GM23338 (cell line): Measurements from ENCODE around the gene CNIH3. TPM values are rescaled to one million over a fixed set of nuclear protein-coding genes. Genes with fewer than 3 reads are reported as not detected.
A peak's percentile ranks its signal among the peaks of the same experiment; 100 is the strongest.

Experiments used
- ATAC-seq: fragments of 200-7000 bp; cut with Tn5 transposase; 3 replicates; pipeline ENCODE4 v1.9.1; 2020
- DNase-seq: peaks from one replicate; pipeline ENCODE4 v3.0.0-alpha.2; 2015; ENCODE audit warnings: low spot score
- H2AFZ ChIP-seq: fragments of 200-600 bp; sonication (generic); 2 replicates; pipeline ENCODE4 v1.8.0; 2016; ENCODE audit warnings: antibody characterized with exemption, mild to moderate bottlenecking, moderate library complexity
- H3F3A ChIP-seq: fragments of 200-600 bp; sonication (generic); replicated peaks from 2 replicates; pipeline ENCODE4 v1.8.0; 2017; ENCODE audit warnings: antibody characterized with exemption, mixed run types, low read depth
- H3K27ac ChIP-seq: fragments of 200-600 bp; sonication (generic); 2 replicates; pipeline ENCODE4 v1.6.1; 2016; ENCODE audit warnings: low read depth
- H3K27me3 ChIP-seq: fragments of 200-600 bp; sonication (generic); 2 replicates; pipeline ENCODE4 v1.8.0; 2016; ENCODE audit warnings: mild to moderate bottlenecking, mixed run types, moderate library complexity; ENCODE audit not compliant: insufficient read depth
- H3K36me3 ChIP-seq: fragments of 200-600 bp; sonication (generic); 2 replicates; pipeline ENCODE4 v1.8.0; 2016; ENCODE audit warnings: mild to moderate bottlenecking; ENCODE audit not compliant: insufficient read depth
- H3K4me1 ChIP-seq: fragments of 200-600 bp; sonication (generic); 2 replicates; pipeline ENCODE4 v1.8.0; 2016; ENCODE audit warnings: mild to moderate bottlenecking, moderate library complexity; ENCODE audit not compliant: insufficient read depth
- H3K4me2 ChIP-seq: fragments of 200-600 bp; sonication (generic); 2 replicates; pipeline ENCODE4 v1.7.1; 2017; ENCODE audit warnings: mixed run types
- H3K4me3 ChIP-seq: fragments of 200-600 bp; sonication (generic); 2 replicates; pipeline ENCODE4 v1.6.1; 2016; ENCODE audit warnings: mixed run types
- H3K79me2 ChIP-seq: fragments of 200-600 bp; sonication (generic); replicated peaks from 2 replicates; pipeline ENCODE4 v1.8.0; 2017; ENCODE audit warnings: mild to moderate bottlenecking; ENCODE audit not compliant: insufficient read depth
- H3K9me2 ChIP-seq: fragments of 200-600 bp; sonication (generic); 2 replicates; pipeline ENCODE4 v1.8.0; 2017; ENCODE audit not compliant: insufficient read depth
- H4K20me1 ChIP-seq: fragments of 200-600 bp; sonication (generic); replicated peaks from 2 replicates; pipeline ENCODE4 v1.8.0; 2017; ENCODE audit warnings: mild to moderate bottlenecking; ENCODE audit not compliant: insufficient read depth
- H3K27ac Mint-ChIP-seq: 2 replicates; pipeline ENCODE4 v1.8.0; 2020; ENCODE audit warnings: inconsistent platforms, mild to moderate bottlenecking, moderate library complexity, mixed read lengths
- H3K27me3 Mint-ChIP-seq: 3 replicates; pipeline ENCODE4 v1.8.0; 2022; ENCODE audit warnings: low read depth, mild to moderate bottlenecking, moderate library complexity, mixed read lengths, inconsistent platforms; ENCODE audit not compliant: insufficient read depth, poor library complexity
- H3K36me3 Mint-ChIP-seq: 3 replicates; pipeline ENCODE4 v1.8.0; 2021; ENCODE audit warnings: low read depth, mild to moderate bottlenecking, inconsistent platforms, moderate library complexity, mixed read lengths
- H3K4me1 Mint-ChIP-seq: 3 replicates; pipeline ENCODE4 v1.8.0; 2020; ENCODE audit warnings: mild to moderate bottlenecking, inconsistent platforms, mixed read lengths
- H3K4me3 Mint-ChIP-seq: 3 replicates; pipeline ENCODE4 v1.8.0; 2021; ENCODE audit warnings: moderate library complexity, mild to moderate bottlenecking, inconsistent platforms, mixed read lengths
- H3K9me3 Mint-ChIP-seq: 3 replicates; pipeline ENCODE4 v1.8.0; 2020; ENCODE audit warnings: moderate library complexity, mild to moderate bottlenecking, inconsistent platforms, mixed read lengths
- EZH2 ChIP-seq: fragments of 200-600 bp; sonication (generic); IDR thresholded peaks from one replicate; pipeline ENCODE4 v1.8.0; 2017; ENCODE audit warnings: antibody characterized with exemption, mild to moderate bottlenecking, low read depth; ENCODE audit not compliant: unreplicated experiment
- JUNB ChIP-seq: IDR thresholded peaks from one replicate; pipeline ENCODE4 v1.6.1; 2016; ENCODE audit warnings: antibody characterized with exemption; ENCODE audit not compliant: unreplicated experiment
- REST ChIP-seq: IDR thresholded peaks from one replicate; pipeline ENCODE4 v1.6.1; 2018; ENCODE audit warnings: antibody characterized with exemption; ENCODE audit not compliant: unreplicated experiment
- ZNF331 ChIP-seq: fragments of 250-450 bp; sonication (Bioruptor Pico); IDR thresholded peaks from 2 replicates; pipeline ENCODE4 v1.5.0; 2020; ENCODE audit warnings: low read depth, mild to moderate bottlenecking, moderate library complexity
- ZNF462 ChIP-seq: fragments of 250-450 bp; sonication (Bioruptor Pico); IDR thresholded peaks from 2 replicates; pipeline ENCODE4 v1.5.0; 2020; ENCODE audit warnings: mild to moderate bottlenecking, moderate library complexity
- polyA plus RNA-seq: library from polyadenylated mRNA; unstranded; fragments of >200 nt; fragmentation: Nextera tagmentation; extraction: Ambion mirVana; gene quantifications from 2 replicates; pipeline ENCODE4 v1.2.1, GENCODE V29; 2016
- total RNA-seq: library from RNA; depleted of rRNA; stranded (reverse); fragments of >200 nt; shearing (Covaris generic); gene quantifications from 2 replicates; pipeline ENCODE4 v1.2.3, GENCODE V29; 2014

The CNIH3 gene
- total and polyA plus RNA-seq, 2 experiments from 2014 or later, result 3.6 to 5.1 TPM

DNA sequence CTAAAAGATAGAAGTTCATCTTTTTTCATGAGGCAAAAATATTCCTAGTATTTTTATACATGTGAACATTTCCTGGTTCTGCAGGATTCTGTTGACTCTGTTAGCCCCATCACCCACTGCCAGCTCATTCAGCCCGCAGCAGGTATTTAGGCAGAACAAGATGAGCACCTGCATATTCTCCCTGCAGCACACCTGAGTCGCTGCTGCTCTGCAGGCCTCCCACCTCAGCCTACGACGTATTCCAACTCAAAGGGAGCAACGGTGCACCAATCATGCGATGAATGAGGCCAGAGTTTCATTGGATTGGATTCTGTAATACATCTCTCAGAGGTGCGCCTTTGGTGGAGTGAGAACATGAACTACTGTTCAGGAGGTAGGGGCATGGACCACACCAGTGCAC, 87.6 kb downstream of the CNIH3 start (continued):
- TF ChIP-seq ZNF462 (CRISPR knock-in tag) (no peak), ZNF331 (CRISPR knock-in tag) (no peak), REST (no peak)

DNA sequence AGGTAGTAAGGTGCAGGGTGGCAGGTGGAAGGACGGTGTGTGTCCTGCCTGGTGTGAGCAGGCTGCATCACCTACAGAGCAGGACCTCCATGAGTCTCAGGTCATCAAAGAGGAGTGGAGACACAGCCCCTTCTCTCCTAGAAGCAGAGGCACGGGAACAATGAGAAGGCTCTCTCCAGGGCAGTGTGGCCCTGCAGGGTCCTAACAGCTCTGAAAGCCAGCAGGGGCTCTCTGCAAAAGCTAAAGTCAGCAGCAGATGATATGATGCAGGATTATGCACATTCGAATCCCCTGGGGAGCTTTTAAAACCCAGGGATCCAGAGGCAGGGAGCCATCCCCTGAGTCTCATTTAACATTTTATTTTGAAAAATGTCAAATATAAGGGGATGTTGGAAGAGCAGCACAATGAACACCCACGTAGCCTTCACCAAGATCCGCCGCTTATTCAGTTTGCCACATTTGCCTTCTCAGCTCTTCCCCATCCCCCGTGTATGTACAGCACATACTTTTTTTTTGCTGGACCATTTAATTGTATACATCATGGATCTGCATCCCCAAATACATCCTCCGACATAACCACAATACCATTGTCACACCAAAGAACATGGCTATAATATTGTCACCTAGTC, 88.1 kb downstream of the CNIH3 start:
- H3K4me3 Mint-ChIP-seq, result no peak overlapping the region
- DNase-seq, result no peak
- no peak overlapping the region for H2AFZ ChIP-seq
- H3K27ac Mint-ChIP-seq, result no peak overlapping the region
- no peaks in the 10 kb centered on the region for H3K9me2 ChIP-seq
- no peaks in the 10 kb centered on the region for H3K36me3 Mint-ChIP-seq
- no peaks in the 10 kb centered on the region; the same call in 2 of the 3 replicates for H3K9me3 Mint-ChIP-seq
- no peak overlapping the region for H3K4me3 ChIP-seq
- no peaks in the 10 kb centered on the region for H4K20me1 ChIP-seq
- peaks cover 13% of the 10 kb centered on the region for H3K4me1 ChIP-seq
- no peaks in the 10 kb centered on the region for H3F3A ChIP-seq
- ATAC-seq, result peak; percentile 52
- H3K27me3 Mint-ChIP-seq, result peaks cover 7% of the 10 kb centered on the region
- H3K4me2 ChIP-seq, result no peak overlapping the region
- H3K27me3 ChIP-seq, result no peaks in the 10 kb centered on the region
- no peaks in the 10 kb centered on the region for H3K36me3 ChIP-seq
- H3K4me1 Mint-ChIP-seq, result peaks cover 15% of the 10 kb centered on the region
- H3K27ac ChIP-seq, result no peak overlapping the region
- H3K79me2 ChIP-seq, result no peaks in the 10 kb centered on the region
- TF ChIP-seq EZH2 (no peak), ZNF331 (CRISPR knock-in tag) (no peak), JUNB (no peak)
